ENCODE measurements around the gene FKBP3.
"Not testable (repeated sequence)": the region's sequence is repeated elsewhere in the genome, so short reads cannot be mapped to it uniquely, and the experiment has no call there.

FKBP3 gene

GRCh38 chr14:45084946-45085346, 49.3 kb downstream of the FKBP3 start:
- H3K9me3 ChIP-seq (ENCODE audit: control insufficient read depth in 1 of 2, low read length in 2 of 2) = no peaks in the 10 kb centered on the region
- H3K27ac ChIP-seq (ENCODE audit: low read depth, low read length) = no peak overlapping the region
- H3K36me3 ChIP-seq (ENCODE audit: control insufficient read depth in 1 of 2, insufficient read depth in 2 of 2, low read length in 2 of 2) = no peaks in the 10 kb centered on the region
- H3K9ac ChIP-seq (ENCODE audit: low read depth in 1 of 2, low read length in 2 of 2) = peak overlapping the region; percentile 84 to 86
- H3K4me3 ChIP-seq (ENCODE audit: low read depth in 1 of 2, low read length in 2 of 2) = peak overlapping the region; percentile 77 to 94
- no peaks in the 10 kb centered on the region for H3K27me3 ChIP-seq (ENCODE audit: control insufficient read depth in 1 of 2, insufficient read depth in 2 of 2, low read length in 2 of 2)
- peaks cover 35 to 45% of the 10 kb centered on the region in 2 donors for H3K4me1 ChIP-seq (ENCODE audit: control insufficient read depth in 1 of 2, insufficient read depth in 2 of 2, low read length in 2 of 2)

- H3K4me1 ChIP-seq (ENCODE audit: control insufficient read depth in 1 of 2, insufficient read depth in 2 of 2, low read length in 2 of 2) = peaks cover 32 to 41% of the 10 kb centered on the region in 2 donors
- H3K27ac ChIP-seq (ENCODE audit: low read depth, low read length) = peak within 1 kb of the TSS; percentile 69
Observed at GRCh38 chr14:45083976-45084722, 50.1 kb downstream of the FKBP3 start, which contains the start of gene PRPF39. Gene PRPF39 (plus strand): TSS chr14:45084116. CDS start chr14:45095240, 11,124 bp downstream.

GRCh38 chr14:45083617-45083975, 50.7 kb downstream of the FKBP3 start:
- Histone ChIP-seq H3K27me3 (ENCODE audit: control insufficient read depth in 1 of 2, insufficient read depth in 2 of 2, low read length in 2 of 2) (no peaks in the 10 kb centered on the region), H3K4me3 (ENCODE audit: low read depth in 1 of 2, low read length in 2 of 2) (peak overlapping the region; percentile 77 to 94), H3K27ac (ENCODE audit: low read depth, low read length) (no peak overlapping the region), H3K9ac (ENCODE audit: low read depth in 1 of 2, low read length in 2 of 2) (peak overlapping the region; percentile 65 to 84), H3K9me3 (ENCODE audit: control insufficient read depth in 1 of 2, low read length in 2 of 2) (no peaks in the 10 kb centered on the region), H3K36me3 (ENCODE audit: control insufficient read depth in 1 of 2, insufficient read depth in 2 of 2, low read length in 2 of 2) (no peaks in the 10 kb centered on the region), H3K4me1 (ENCODE audit: control insufficient read depth in 1 of 2, insufficient read depth in 2 of 2, low read length in 2 of 2) (peaks cover 28 to 36% of the 10 kb centered on the region in 2 donors)

More at GRCh38 chr14:45083976-45084722, 50.1 kb downstream of the FKBP3 start, which contains the start of gene PRPF39:
- no peaks in the 10 kb centered on the region for H3K27me3 ChIP-seq (ENCODE audit: control insufficient read depth in 1 of 2, insufficient read depth in 2 of 2, low read length in 2 of 2)
- peak within 1 kb of the TSS; percentile 84 to 86 for H3K9ac ChIP-seq (ENCODE audit: low read depth in 1 of 2, low read length in 2 of 2)
- peak within 1 kb of the TSS; percentile 77 to 94 for H3K4me3 ChIP-seq (ENCODE audit: low read depth in 1 of 2, low read length in 2 of 2)
- H3K9me3 ChIP-seq (ENCODE audit: control insufficient read depth in 1 of 2, low read length in 2 of 2) = no peaks in the 10 kb centered on the region
- no peaks in the 10 kb centered on the region for H3K36me3 ChIP-seq (ENCODE audit: control insufficient read depth in 1 of 2, insufficient read depth in 2 of 2, low read length in 2 of 2)

- Histone ChIP-seq H3K36me3 (ENCODE audit: control insufficient read depth in 1 of 2, insufficient read depth in 2 of 2, low read length in 2 of 2) (no peaks in the 10 kb centered on the region), H3K27ac (ENCODE audit: low read depth, low read length) (no peak overlapping the region), H3K9me3 (ENCODE audit: control insufficient read depth in 1 of 2, low read length in 2 of 2) (no peaks in the 10 kb centered on the region), H3K27me3 (ENCODE audit: control insufficient read depth in 1 of 2, insufficient read depth in 2 of 2, low read length in 2 of 2) (no peaks in the 10 kb centered on the region), H3K4me3 (ENCODE audit: low read depth in 1 of 2, low read length in 2 of 2) (peak overlapping the region; percentile 19 to 31), H3K4me1 (ENCODE audit: control insufficient read depth in 1 of 2, insufficient read depth in 2 of 2, low read length in 2 of 2) (peaks cover 20 to 26% of the 10 kb centered on the region in 2 donors), H3K9ac (ENCODE audit: low read depth in 1 of 2, low read length in 2 of 2) (no peak overlapping the region)
Observed at GRCh38 chr14:45082420-45082819, 51.9 kb downstream of the FKBP3 start.

- not testable (repeated sequence) for H3K9me3 ChIP-seq (ENCODE audit: control insufficient read depth in 1 of 2, low read length in 2 of 2); H3K4me3 ChIP-seq (ENCODE audit: low read depth in 1 of 2, low read length in 2 of 2); H3K9ac ChIP-seq (ENCODE audit: low read depth in 1 of 2, low read length in 2 of 2); H3K36me3 ChIP-seq (ENCODE audit: control insufficient read depth in 1 of 2, insufficient read depth in 2 of 2, low read length in 2 of 2); H3K27ac ChIP-seq (ENCODE audit: low read depth, low read length); H3K27me3 ChIP-seq (ENCODE audit: control insufficient read depth in 1 of 2, insufficient read depth in 2 of 2, low read length in 2 of 2)
- H3K4me1 ChIP-seq (ENCODE audit: control insufficient read depth in 1 of 2, insufficient read depth in 2 of 2, low read length in 2 of 2) = peaks cover 13 to 26% of the 10 kb centered on the region in 2 donors
Observed at GRCh38 chr14:45081096-45081495, 53.2 kb downstream of the FKBP3 start.

- H3K4me3 ChIP-seq (ENCODE audit: low read depth in 1 of 2, low read length in 2 of 2); H3K27ac ChIP-seq (ENCODE audit: low read depth, low read length); H3K9me3 ChIP-seq (ENCODE audit: control insufficient read depth in 1 of 2, low read length in 2 of 2); H3K27me3 ChIP-seq (ENCODE audit: control insufficient read depth in 1 of 2, insufficient read depth in 2 of 2, low read length in 2 of 2); H3K9ac ChIP-seq (ENCODE audit: low read depth in 1 of 2, low read length in 2 of 2); H3K36me3 ChIP-seq (ENCODE audit: control insufficient read depth in 1 of 2, insufficient read depth in 2 of 2, low read length in 2 of 2): not testable (repeated sequence)
- H3K4me1 ChIP-seq (ENCODE audit: control insufficient read depth in 1 of 2, insufficient read depth in 2 of 2, low read length in 2 of 2) = peaks cover 13 to 25% of the 10 kb centered on the region in 2 donors
Observed at GRCh38 chr14:45080416-45080968, 53.8 kb downstream of the FKBP3 start.

- Histone ChIP-seq H3K9ac (ENCODE audit: low read depth in 1 of 2, low read length in 2 of 2) (no peak overlapping the region), H3K4me1 (ENCODE audit: control insufficient read depth in 1 of 2, insufficient read depth in 2 of 2, low read length in 2 of 2) (peaks cover 10% of the 10 kb centered on the region in 2 donors), H3K36me3 (ENCODE audit: control insufficient read depth in 1 of 2, insufficient read depth in 2 of 2, low read length in 2 of 2) (no peaks in the 10 kb centered on the region), H3K9me3 (ENCODE audit: control insufficient read depth in 1 of 2, low read length in 2 of 2) (no peaks in the 10 kb centered on the region), H3K4me3 (ENCODE audit: low read depth in 1 of 2, low read length in 2 of 2) (no peak overlapping the region), H3K27me3 (ENCODE audit: control insufficient read depth in 1 of 2, insufficient read depth in 2 of 2, low read length in 2 of 2) (no peaks in the 10 kb centered on the region), H3K27ac (ENCODE audit: low read depth, low read length) (no peak overlapping the region)
Observed at GRCh38 chr14:45078323-45078722, 56.0 kb downstream of the FKBP3 start.

GRCh38 chr14:45073231-45073879, 60.9 kb downstream of the FKBP3 start:
- Histone ChIP-seq H3K27ac (ENCODE audit: low read depth, low read length) (no peak overlapping the region), H3K27me3 (ENCODE audit: control insufficient read depth in 1 of 2, insufficient read depth in 2 of 2, low read length in 2 of 2) (no peaks in the 10 kb centered on the region), H3K4me3 (ENCODE audit: low read depth in 1 of 2, low read length in 2 of 2) (no peak overlapping the region), H3K4me1 (ENCODE audit: control insufficient read depth in 1 of 2, insufficient read depth in 2 of 2, low read length in 2 of 2) (no peaks in the 10 kb centered on the region), H3K9ac (ENCODE audit: low read depth in 1 of 2, low read length in 2 of 2) (no peak overlapping the region), H3K36me3 (ENCODE audit: control insufficient read depth in 1 of 2, insufficient read depth in 2 of 2, low read length in 2 of 2) (peaks cover 4 to 7% of the 10 kb centered on the region in 2 donors), H3K9me3 (ENCODE audit: control insufficient read depth in 1 of 2, low read length in 2 of 2) (no peaks in the 10 kb centered on the region)

- H3K4me3 ChIP-seq (ENCODE audit: low read depth in 1 of 2, low read length in 2 of 2) = no peak overlapping the region
- no peaks in the 10 kb centered on the region for H3K9me3 ChIP-seq (ENCODE audit: control insufficient read depth in 1 of 2, low read length in 2 of 2)
- H3K27me3 ChIP-seq (ENCODE audit: control insufficient read depth in 1 of 2, insufficient read depth in 2 of 2, low read length in 2 of 2) = no peaks in the 10 kb centered on the region
- H3K36me3 ChIP-seq (ENCODE audit: control insufficient read depth in 1 of 2, insufficient read depth in 2 of 2, low read length in 2 of 2) = peaks cover 4 to 7% of the 10 kb centered on the region in 2 donors
- H3K4me1 ChIP-seq (ENCODE audit: control insufficient read depth in 1 of 2, insufficient read depth in 2 of 2, low read length in 2 of 2) = no peaks in the 10 kb centered on the region
- no peak overlapping the region for H3K9ac ChIP-seq (ENCODE audit: low read depth in 1 of 2, low read length in 2 of 2)
- H3K27ac ChIP-seq (ENCODE audit: low read depth, low read length) = no peak overlapping the region
Observed at GRCh38 chr14:45072126-45072525, 62.2 kb downstream of the FKBP3 start.

GRCh38 chr14:45070215-45070614, 64.1 kb downstream of the FKBP3 start:
- H3K36me3 ChIP-seq (ENCODE audit: control insufficient read depth in 1 of 2, insufficient read depth in 2 of 2, low read length in 2 of 2) = peaks cover 4 to 7% of the 10 kb centered on the region in 2 donors
- no peaks in the 10 kb centered on the region for H3K9me3 ChIP-seq (ENCODE audit: control insufficient read depth in 1 of 2, low read length in 2 of 2)
- H3K4me1 ChIP-seq (ENCODE audit: control insufficient read depth in 1 of 2, insufficient read depth in 2 of 2, low read length in 2 of 2) = no peaks in the 10 kb centered on the region
- H3K27ac ChIP-seq (ENCODE audit: low read depth, low read length) = no peak overlapping the region
- H3K4me3 ChIP-seq (ENCODE audit: low read depth in 1 of 2, low read length in 2 of 2) = no peak overlapping the region
- H3K27me3 ChIP-seq (ENCODE audit: control insufficient read depth in 1 of 2, insufficient read depth in 2 of 2, low read length in 2 of 2) = no peaks in the 10 kb centered on the region
- H3K9ac ChIP-seq (ENCODE audit: low read depth in 1 of 2, low read length in 2 of 2) = no peak overlapping the region

Measured in duodenal mucosa (tissue), 2 donors.